NCI-H69 (cell line): ENCODE measurements around the gene PYGM.

ENCODE experiments used
- DNase-seq: peaks from one replicate; lab custom pipeline; 2025; lab: John Stamatoyannopoulos, UW

Gene PYGM

GRCh38 chr11:64759722-64760719, at the start of gene PYGM:
TSS of gene PYGM (minus strand) at chr11:64759974. CDS start at chr11:64759898, 76 bp downstream.
- DNase-seq = no peak

- DNase-seq = no peak
Measured at GRCh38 chr11:64805481-64805880, 45.7 kb upstream of the PYGM start.

DNA sequence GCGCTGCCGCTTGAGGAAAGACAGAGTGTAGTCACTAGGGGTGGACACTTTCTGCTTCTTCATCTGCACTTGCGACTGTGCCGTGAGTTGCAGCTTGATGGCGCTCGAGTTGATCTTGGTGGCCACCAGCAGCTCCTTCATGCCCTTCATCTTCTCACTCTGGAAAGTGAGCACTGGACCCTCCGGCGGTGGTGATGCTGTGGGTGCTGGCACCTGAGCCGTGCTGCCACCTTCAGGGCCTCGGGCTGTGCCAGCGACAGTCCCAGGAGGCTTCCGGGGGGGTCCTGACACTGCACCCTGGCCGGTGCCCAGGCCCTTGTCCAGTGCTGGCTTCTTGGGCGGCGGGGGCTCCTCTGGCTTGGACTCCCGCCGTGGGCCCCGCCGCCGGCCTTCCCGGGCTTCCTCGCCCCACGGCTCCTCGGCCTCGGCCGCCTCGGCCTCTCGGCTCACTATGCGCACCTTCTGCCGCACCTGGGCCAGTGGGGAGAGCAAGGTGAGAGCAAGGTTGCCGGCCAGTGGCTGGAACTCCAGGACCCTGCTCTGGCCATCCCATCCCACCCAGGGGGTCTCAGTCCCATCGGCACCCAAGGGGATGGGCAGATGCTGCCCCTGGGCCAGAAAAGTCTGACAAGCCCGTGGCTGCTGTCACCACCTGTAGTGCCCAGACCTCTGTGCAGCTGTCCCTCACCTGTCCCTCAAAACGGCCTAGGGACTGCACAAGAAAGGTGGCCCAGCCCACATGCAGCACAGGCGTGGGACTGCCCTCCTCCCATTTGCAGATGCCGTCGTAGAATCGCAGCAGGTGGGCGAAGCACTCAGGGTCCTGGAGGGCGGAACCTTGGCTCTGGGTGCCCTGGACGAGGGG, 44.8 kb upstream of the PYGM start:
- no peak for DNase-seq

GRCh38 chr11:64803846-64804345, 44.1 kb upstream of the PYGM start:
- no peak for DNase-seq

- peak; percentile 94 for DNase-seq
Measured at GRCh38 chr11:64803158-64803845, 43.5 kb upstream of the PYGM start, which contains the start of gene MAP4K2. TSS of gene MAP4K2 (minus strand) at chr11:64803214. CDS start at chr11:64803149, 65 bp downstream.

DNA sequence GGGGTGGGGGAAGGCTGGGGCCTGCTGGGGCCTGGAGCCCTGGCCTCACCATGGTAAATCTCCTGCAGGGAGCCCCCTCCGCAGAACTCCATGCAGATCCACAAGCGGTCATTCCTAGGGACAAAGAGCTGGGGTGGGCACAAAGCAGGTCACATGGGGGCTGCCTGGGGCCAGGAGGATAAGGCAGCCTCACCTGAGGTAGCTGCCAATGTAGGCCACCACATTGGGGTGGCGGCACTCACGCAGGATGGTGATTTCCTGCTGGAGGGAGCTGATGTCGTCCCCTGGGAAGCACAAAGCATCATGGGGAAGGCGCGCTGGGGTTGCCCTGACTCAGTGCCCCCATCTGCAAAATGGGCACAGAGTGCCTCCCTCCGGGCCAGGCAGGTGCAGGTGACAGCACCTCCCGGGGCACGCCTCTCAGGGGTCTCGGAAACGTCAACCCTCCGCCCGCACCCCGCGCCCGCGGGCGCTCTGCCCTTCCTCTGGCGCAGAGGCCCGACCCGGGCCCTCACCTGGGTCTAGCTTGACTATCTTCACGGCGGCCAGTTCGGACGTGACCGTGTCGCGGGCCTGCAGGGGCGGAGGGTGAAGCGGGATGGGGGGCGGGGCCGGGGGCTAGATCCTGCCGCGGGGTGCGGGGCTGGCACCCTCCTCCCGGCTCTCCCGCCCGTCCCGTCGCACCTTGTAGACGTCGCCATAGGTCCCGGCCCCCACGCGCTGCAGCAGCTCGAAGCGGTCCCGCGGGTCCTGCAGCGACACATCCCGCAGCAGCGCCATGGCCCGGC, 42.8 kb upstream of the PYGM start:
- peak; percentile 52 for DNase-seq

DNA sequence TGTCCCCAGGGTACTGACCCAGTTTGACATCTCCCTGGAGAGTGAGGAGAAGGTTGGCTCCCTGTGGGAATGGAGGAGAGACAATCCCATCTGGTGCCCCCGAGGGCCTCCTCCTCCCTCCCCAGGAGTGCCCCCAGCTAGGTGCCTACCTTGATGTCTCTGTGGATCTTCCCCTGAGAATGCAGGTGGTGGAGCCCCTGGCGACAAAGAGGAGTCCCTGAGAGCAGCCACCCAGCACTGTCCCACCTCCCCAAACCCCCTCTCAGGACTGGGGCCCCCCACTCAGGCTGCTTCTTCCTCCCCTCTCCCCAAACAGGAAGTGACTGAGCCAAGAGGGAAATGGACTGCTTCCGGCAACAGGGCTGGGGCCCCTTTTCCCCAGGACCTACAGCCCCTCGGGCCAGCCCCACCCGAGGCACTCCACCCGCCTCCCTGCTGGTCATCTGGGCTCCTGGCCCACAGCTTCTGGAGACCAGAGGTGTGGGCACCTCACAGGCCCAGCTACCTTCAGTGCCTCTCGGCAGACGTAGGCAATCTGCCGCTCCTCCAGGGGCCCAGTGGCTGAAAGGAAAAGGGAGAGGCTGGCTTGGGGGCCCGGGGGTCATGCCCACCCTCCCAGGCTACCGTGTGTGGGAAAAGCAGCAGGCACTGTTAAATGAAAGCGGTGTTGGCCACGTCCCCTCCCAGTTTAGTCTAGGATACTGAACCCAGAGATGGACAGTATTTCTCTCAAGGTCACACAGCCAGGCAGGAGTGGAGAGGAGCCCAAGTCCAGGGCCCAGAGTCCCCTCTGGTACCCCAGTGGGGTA, 42.0 kb upstream of the PYGM start:
- DNase-seq = no peak

- DNase-seq = no peak
Measured at GRCh38 chr11:64801158-64801464, 41.3 kb upstream of the PYGM start.

GRCh38 chr11:64800303-64801157, 40.8 kb upstream of the PYGM start:
- DNase-seq = no peak

DNA sequence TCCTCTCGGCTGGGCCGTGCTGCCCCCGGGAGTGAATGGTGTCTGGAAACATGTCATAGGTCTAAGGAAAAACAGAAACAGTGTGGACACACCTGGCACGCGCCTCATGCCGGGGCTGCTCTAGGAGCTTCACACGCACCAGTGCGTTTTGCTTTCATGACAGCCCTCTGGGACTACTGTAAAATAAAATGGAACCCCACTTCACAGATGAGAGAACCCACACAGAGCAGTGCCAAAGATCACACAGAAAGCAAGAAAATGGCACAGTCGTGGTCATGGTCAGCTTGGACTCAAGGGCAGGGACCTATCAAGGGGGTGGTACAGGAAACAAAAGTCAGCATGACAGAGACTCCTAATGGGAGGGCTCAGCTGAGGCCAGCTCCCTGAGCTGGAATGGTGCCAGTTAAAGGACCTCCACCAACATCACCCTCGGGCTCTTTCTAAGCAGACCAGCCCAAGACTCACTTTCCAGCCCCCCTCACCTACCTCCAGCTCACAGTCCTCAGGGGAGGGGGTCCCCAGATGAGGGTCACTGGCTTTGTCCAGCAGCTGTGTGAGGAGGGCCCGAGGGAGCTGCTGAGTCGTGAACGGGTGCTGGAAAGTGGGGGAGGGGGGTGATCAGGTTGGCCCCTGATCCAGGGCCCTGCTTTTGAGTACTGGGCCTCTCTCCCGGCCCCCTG, 40.0 kb upstream of the PYGM start:
- DNase-seq = peak; percentile 71

GRCh38 chr11:64799256-64799622, 39.5 kb upstream of the PYGM start:
- DNase-seq = no peak

DNA sequence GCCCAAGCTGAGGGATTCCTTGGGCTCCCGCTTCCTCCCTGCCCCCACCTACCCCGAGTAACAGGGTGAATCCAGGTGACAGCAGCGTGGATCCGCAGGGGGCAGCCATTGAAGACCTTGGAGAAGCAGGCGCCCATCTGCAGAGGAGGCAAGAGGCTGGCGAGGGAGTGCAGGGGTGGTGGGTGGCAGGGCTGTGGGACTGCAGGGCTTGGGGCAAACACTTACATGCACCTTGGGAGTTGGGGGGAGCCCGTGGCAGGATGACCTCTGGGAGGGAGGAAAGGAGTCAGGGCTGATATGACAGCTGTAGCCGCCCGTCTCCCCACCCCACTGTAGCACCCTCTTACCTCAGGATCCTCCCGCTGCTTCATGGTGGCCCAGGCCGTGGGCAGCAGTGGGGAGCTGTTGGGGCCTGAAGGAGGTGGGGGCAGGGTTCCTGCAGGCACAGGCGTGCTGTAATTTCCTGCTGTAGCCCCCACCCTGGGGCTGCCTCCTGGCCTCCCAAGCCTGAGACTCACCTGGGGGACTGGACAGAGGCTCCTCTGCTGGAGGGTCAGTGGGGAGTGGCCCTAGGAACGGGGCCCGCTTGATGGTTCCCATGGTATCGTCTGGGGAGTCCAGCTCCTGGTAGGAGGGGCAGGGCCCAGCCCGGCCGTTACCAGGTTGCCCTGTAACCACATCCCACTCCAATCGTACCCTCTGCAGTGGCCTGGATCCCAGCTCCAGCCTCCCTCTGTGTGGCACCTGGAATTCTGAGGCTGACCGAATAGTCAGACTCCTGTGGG, 37.2 kb upstream of the PYGM start:
- DNase-seq = no peak

GRCh38 chr11:64796047-64796756, 36.4 kb upstream of the PYGM start:
- no peak for DNase-seq

- DNase-seq = no peak
Measured at GRCh38 chr11:64794526-64794925, 34.8 kb upstream of the PYGM start.

- DNase-seq = no peak
Measured at GRCh38 chr11:64793271-64794160, 33.7 kb upstream of the PYGM start.

DNA sequence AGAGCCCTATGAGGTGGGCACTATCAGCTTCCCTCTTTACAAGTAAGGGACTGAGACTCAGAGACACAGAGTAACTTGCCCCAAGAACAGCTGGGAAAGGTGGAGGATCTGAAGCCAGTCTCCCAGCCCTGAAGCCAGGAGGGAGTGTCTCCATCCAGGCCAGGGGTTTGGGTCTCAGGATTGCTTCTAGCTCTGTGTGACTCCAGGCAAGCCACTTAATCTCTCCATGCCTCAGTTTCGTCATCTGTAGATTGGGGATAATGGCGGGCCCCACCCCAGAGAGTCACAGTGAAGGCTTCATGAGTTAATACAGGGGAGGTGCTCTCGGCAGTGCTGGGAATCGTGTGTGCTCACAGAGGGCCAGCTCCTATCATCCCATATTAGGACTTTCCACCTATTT, 32.7 kb upstream of the PYGM start:
- no peak for DNase-seq
